Left lung (tissue), 10 donors: Measurements from ENCODE around the gene FTO. TPM values are rescaled to one million over a fixed set of nuclear protein-coding genes. Genes with fewer than 3 reads are reported as not detected.

ENCODE experiments used
- ATAC-seq: fragments of 200-7000 bp; cut with Tn5 transposase; one replicate; pipeline ENCODE4 v1.9.1; 2020; ENCODE audit warnings: moderate library complexity
- DNase-seq, 4 donors: peaks; one replicate each; pipeline ENCODE4 v3.0.0-alpha.2; 2013 to 2020
- H3K27ac ChIP-seq, 2 donors: fragments of 200-600 bp; sonication (generic) in 1 of 2; one replicate each; pipeline versions ENCODE4 v1.5.0 to v1.8.0; 2020 to 2021
- H3K27me3 ChIP-seq, 2 donors: fragments of 200-600 bp; sonication (generic) in 1 of 2; one replicate each; pipeline versions ENCODE4 v1.5.0 to v1.8.0; 2020 to 2021
- H3K36me3 ChIP-seq, 2 donors: fragments of 200-600 bp; sonication (generic) in 1 of 2; one replicate each; pipeline versions ENCODE4 v1.5.0 to v1.8.0; 2020 to 2021
- H3K4me1 ChIP-seq, 2 donors: fragments of 200-600 bp; one replicate each; pipeline ENCODE4 v1.8.0; 2021
- H3K4me3 ChIP-seq, 2 donors: fragments of 200-600 bp; sonication (generic) in 1 of 2; one replicate each; pipeline versions ENCODE4 v1.5.0 to v1.8.0; 2020 to 2021; ENCODE audit warnings: mild to moderate bottlenecking in 1 of 2
- H3K9me3 ChIP-seq, 2 donors: fragments of 200-600 bp; sonication (generic) in 1 of 2; one replicate each; pipeline versions ENCODE4 v1.5.0 to v1.8.0; 2020 to 2021
- intact Hi-C, 2 donors: fragments of 100-400 bp; cut with DNase I; formaldehyde crosslinking; loops; one replicate each; pipeline versions ENCODE4 v1.11.2 to v1.14.2; 2022
- polyA plus RNA-seq, 6 donors: library from polyadenylated mRNA; unstranded; fragments of 120-200 nt; gene quantifications; one replicate each; pipeline ENCODE4 v1.2.1, GENCODE V29; 2013; ENCODE audit not compliant: insufficient read length in 6 of 6
- total RNA-seq, 2 donors: library from RNA; stranded (reverse); fragmentation: NEBNext Ultra II Directional; extraction: Animal tissue kit (Norgen Biotek cat#: 25700); gene quantifications; one replicate each; pipeline ENCODE4 v1.2.1, GENCODE V29; 2021
- TF ChIP-seq, protein P1 (sequence below), 2 donors: fragments of 200-600 bp; sonication (generic) in 1 of 2; IDR thresholded peaks; one replicate each; pipeline versions ENCODE4 v1.5.0 to v1.8.0; 2021; ENCODE audit warnings: antibody characterized with exemption in 2 of 2
- donor health status: DM: no; HTN: yes; CAD: no.
- donor health status: DM: no; HTN: no; CAD: no.

Gene FTO
- total and polyA plus RNA-seq, 8 donors: 69.0 to 99.6 (median 90.7) TPM

DNA sequence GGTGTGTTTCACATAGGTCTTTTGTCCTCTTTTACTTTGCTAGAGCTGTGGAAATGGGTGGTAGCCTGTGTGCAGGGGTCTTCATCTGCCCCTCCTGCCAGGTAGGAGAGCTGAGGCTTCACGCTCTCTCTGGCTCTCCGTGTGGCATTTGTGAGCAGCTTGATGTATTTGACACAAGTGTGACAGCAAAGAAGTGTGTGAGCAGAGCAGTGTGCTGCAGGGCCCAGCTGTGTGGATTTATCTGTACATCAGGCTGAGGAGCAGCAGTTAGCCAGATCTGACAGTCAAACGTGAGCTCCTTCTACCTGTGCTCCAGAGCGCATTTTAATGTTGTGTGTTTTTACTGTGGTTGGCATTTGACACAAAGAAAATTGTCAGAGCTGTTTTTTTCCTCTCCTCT is 101.8 kb downstream of the FTO start:
- no peak for ATAC-seq
- TF ChIP-seq, protein P1, sequence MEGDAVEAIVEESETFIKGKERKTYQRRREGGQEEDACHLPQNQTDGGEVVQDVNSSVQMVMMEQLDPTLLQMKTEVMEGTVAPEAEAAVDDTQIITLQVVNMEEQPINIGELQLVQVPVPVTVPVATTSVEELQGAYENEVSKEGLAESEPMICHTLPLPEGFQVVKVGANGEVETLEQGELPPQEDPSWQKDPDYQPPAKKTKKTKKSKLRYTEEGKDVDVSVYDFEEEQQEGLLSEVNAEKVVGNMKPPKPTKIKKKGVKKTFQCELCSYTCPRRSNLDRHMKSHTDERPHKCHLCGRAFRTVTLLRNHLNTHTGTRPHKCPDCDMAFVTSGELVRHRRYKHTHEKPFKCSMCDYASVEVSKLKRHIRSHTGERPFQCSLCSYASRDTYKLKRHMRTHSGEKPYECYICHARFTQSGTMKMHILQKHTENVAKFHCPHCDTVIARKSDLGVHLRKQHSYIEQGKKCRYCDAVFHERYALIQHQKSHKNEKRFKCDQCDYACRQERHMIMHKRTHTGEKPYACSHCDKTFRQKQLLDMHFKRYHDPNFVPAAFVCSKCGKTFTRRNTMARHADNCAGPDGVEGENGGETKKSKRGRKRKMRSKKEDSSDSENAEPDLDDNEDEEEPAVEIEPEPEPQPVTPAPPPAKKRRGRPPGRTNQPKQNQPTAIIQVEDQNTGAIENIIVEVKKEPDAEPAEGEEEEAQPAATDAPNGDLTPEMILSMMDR (IDR thresholded peaks at IDR 0.05): no peak
- no peak for DNase-seq

GRCh38 chr16:53809088-53809932 is 105.4 kb downstream of the FTO start:
- intact Hi-C loops: no loop called here
- H3K36me3 ChIP-seq: peaks cover 0 to 15% of the 10 kb centered on the region in 2 donors
- H3K27me3 ChIP-seq: no peaks in the 10 kb centered on the region
- H3K4me3 ChIP-seq: no peak overlapping the region
- DNase-seq: no peak
- no peaks in the 10 kb centered on the region for H3K4me1 ChIP-seq
- no peak overlapping the region for H3K27ac ChIP-seq
- ATAC-seq: no peak
- TF ChIP-seq, protein P1 (IDR thresholded peaks at IDR 0.05): no peak
- no peaks in the 10 kb centered on the region for H3K9me3 ChIP-seq

More for the DNA sequence above, 101.8 kb downstream of the FTO start:
- intact Hi-C loops: no loop called here
- H3K9me3 ChIP-seq: no peaks in the 10 kb centered on the region
- H3K27ac ChIP-seq: no peak overlapping the region
- peaks cover 0 to 2% of the 10 kb centered on the region in 2 donors for H3K36me3 ChIP-seq
- no peaks in the 10 kb centered on the region for H3K27me3 ChIP-seq
- H3K4me3 ChIP-seq: no peak overlapping the region
- H3K4me1 ChIP-seq: no peaks in the 10 kb centered on the region

- peaks cover 0 to 11% of the 10 kb centered on the region in 2 donors for H3K4me1 ChIP-seq
- intact Hi-C loops: no loop called here
- H3K27me3 ChIP-seq: no peaks in the 10 kb centered on the region
- TF ChIP-seq, protein P1 (IDR thresholded peaks at IDR 0.05): no peak
- no peak overlapping the region for H3K27ac ChIP-seq
- DNase-seq (no peak), ATAC-seq (no peak)
- peaks cover 0 to 15% of the 10 kb centered on the region in 2 donors for H3K36me3 ChIP-seq
- no peaks in the 10 kb centered on the region for H3K9me3 ChIP-seq
- H3K4me3 ChIP-seq: no peak overlapping the region
Measured at GRCh38 chr16:53812914-53813313, 109.0 kb downstream of the FTO start.

DNA sequence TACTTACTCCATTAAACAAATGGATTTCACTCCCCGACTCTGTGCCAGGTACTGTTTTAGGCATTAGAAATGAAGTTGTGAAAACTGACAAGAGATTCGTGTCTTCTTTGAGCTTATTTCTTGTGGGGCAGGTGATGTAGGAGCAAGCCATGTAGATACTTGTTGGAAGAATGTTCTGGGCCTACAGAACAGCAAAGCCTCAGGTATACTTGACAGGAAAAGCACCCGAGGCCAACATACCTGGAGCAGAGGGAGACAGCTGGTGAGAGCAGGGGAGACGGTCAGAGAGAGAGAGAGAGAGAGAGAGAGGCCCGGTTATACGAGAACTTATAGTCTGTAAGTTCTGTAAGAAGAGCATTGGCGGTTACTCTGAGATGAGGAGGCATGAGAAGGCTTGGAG is 110.8 kb downstream of the FTO start:
- TF ChIP-seq, protein P1 (IDR thresholded peaks at IDR 0.05): no peak
- Histone ChIP-seq H3K4me1 (peaks cover 0 to 11% of the 10 kb centered on the region in 2 donors), H3K36me3 (peaks cover 0 to 15% of the 10 kb centered on the region in 2 donors), H3K27ac (no peak overlapping the region), H3K27me3 (no peaks in the 10 kb centered on the region), H3K9me3 (no peaks in the 10 kb centered on the region), H3K4me3 (no peak overlapping the region)
- DNase-seq (no peak), ATAC-seq (no peak)
- intact Hi-C loops: no loop called here

DNA sequence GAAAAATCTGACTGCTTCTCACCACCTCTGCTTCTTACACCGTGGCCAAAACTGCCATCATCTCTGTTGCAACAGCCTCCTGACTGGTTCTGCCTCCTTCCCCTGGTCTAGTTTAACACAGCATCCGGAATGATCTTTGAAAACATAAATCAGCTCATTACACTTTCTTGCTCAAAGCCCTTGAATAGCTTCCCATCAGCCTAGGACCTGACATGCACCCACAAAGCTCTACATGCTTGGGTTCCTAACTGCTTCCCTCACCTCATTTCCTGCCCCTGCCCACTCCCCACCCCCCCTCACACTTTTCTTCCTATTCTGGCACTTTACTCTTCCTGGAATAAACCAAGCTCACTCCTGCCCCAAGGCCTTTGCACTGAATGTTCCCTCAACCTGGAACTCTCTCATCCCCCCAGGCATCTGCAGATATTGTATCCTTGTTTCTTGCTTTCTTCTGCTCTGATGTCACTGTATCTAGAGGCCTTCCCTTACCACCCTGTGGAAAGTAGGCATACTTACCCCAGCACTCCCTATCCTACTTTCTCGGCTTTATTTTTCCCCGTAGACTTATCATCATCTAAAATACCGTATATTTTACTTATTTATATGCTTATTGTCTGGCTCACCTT is 112.4 kb downstream of the FTO start:
- peaks cover 0 to 11% of the 10 kb centered on the region in 2 donors for H3K4me1 ChIP-seq
- intact Hi-C loops: no loop called here
- DNase-seq: no peak
- peaks cover 0 to 8% of the 10 kb centered on the region in 2 donors for H3K36me3 ChIP-seq
- no peak overlapping the region for H3K4me3 ChIP-seq
- TF ChIP-seq, protein P1 (IDR thresholded peaks at IDR 0.05): no peak
- ATAC-seq: no peak
- no peaks in the 10 kb centered on the region for H3K27me3 ChIP-seq
- H3K9me3 ChIP-seq: no peaks in the 10 kb centered on the region
- H3K27ac ChIP-seq: peak overlapping the region in 1 of 2 donors; percentile 4
